GM12891 (cell line): ENCODE measurements around the gene SKOR2.

Experiments used
- POLR2A ChIP-seq: IDR thresholded peaks from 2 replicates; pipeline ENCODE4 v1.6.1; 2011; ENCODE audit warnings: low read depth, low read length, control low read depth
- TAF1 ChIP-seq: IDR thresholded peaks from 2 replicates; pipeline ENCODE4 v1.6.1; 2011; ENCODE audit warnings: low read depth, low read length, control low read depth

DNA sequence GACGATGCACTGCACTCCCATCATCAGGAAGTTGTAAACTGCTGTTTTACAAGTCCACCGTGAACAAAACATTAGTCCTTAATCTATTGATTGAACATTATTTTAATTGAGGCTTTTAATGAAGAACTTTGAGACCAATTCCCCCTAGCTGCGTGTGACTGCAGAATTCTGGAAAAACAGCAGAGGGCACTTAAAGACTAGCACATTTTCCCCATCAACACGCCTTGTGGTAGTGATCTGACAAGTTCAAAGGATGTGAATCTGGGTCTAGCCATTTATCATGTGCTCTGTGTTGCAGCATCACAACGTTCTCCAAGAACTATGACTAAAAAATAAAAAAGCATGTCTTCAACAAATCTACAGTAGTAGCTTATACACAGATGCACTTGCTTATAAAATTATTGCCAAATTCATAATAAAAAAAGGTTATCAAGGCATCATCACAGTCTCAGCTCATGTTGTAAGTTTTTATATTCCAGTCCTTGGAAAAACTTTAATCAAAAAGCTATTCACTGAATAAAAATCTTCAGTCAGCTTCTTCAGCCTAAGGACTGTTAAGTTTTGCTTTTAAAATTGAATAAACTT, 35.8 kb downstream of the SKOR2 start:
- TF ChIP-seq POLR2A (no peak), TAF1 (no peak)
